Tibial artery (tissue), 4 donors: ENCODE results near the gene IL1F10.

ENCODE experiments used
- DNase-seq, 2 donors: peaks; one replicate each; pipeline ENCODE4 v3.0.0-alpha.2; 2019
- H3K27ac ChIP-seq, 2 donors: fragments of 200-600 bp; sonication (generic) in 1 of 2; 1 replicate in 1 of 2; 2 replicates in 1 of 2; pipeline ENCODE4 v1.5.1; 2018 to 2019; ENCODE audit warnings: mild to moderate bottlenecking in 1 of 2
- H3K27me3 ChIP-seq, 2 donors: fragments of 200-600 bp; sonication (generic) in 1 of 2; one replicate each; pipeline versions ENCODE4 v1.5.1 to v1.6.0; 2016 to 2019
- H3K36me3 ChIP-seq, 3 donors: fragments of 200-600 bp; sonication (generic) in 2 of 3; one replicate each; pipeline ENCODE4 v1.5.1; 2016 to 2019; ENCODE audit warnings: mild to moderate bottlenecking in 2 of 3
- H3K4me1 ChIP-seq, 4 donors: fragments of 200-600 bp; sonication (generic) in 2 of 4; 1 replicate in 3 of 4; 2 replicates in 1 of 4; pipeline ENCODE4 v1.5.1; 2016 to 2019
- H3K4me3 ChIP-seq, 2 donors: fragments of 200-600 bp; sonication (generic) in 1 of 2; 1 replicate in 1 of 2; 2 replicates in 1 of 2; pipeline ENCODE4 v1.5.1; 2018 to 2019; ENCODE audit warnings: mild to moderate bottlenecking in 2 of 2
- H3K9me3 ChIP-seq, 3 donors: fragments of 200-600 bp; sonication (generic) in 1 of 3; one replicate each; pipeline ENCODE4 v1.5.1; 2016 to 2019
- CTCF ChIP-seq, 2 experiments: fragments of 200-600 bp in 1 of 2; fragments of 450-650 bp in 1 of 2; IDR thresholded peaks; one replicate each; pipeline ENCODE4 v1.5.1; 2017 to 2019; ENCODE audit warnings: antibody characterized with exemption in 2 of 2, mild to moderate bottlenecking in 1 of 2, moderate library complexity in 1 of 2
- intact Hi-C: fragments of 100-400 bp; cut with DNase I; formaldehyde crosslinking; loops from one replicate; pipeline ENCODE4 v1.15.0; 2023; ENCODE audit warnings: low total_unique reads

The IL1F10 gene

DNA sequence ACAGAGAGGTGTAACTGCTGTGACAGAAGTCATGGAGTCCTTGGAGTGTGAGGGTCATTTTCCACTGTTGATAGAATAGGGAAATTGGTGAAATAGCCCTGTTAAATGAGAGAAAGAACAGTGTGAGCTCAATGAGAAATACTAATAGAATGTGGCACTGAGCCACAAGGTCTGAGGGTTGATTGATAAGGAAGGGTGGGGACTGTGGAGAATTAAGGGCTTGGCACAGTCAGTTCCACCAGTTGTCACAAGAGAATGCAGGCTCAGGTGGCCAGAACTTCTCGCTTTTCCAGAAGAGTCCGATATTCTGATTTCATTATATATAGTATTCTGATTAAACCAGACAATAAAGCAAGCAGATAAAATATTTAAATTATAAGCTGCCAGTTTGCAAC lies 50.5 kb downstream of the IL1F10 start:
- no peak for TF ChIP-seq CTCF (IDR thresholded peaks at IDR 0.05)

DNA sequence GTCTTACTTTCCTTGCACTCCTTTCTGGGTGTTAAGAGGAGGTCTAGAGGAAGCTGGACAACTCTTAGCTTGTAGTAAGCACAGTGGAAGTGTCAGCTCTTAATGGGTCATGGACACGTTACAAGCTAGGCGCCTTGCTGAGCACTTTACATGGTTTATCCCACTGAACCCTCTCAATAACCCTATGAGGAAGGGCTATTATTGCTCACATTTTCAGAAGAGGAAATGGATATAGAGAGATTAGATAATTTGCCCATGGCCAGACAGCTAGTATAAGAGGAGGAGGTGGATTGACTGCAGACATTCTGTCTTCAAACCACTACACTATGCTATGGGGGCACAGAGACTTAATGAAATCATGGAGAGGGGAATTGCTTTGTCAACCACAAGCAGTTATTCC lies 51.3 kb downstream of the IL1F10 start:
- Histone ChIP-seq H3K4me1 (no peaks in the 10 kb centered on the region), H3K36me3 (no peaks in the 10 kb centered on the region), H3K4me3 (no peak overlapping the region), H3K27me3 (peaks cover 0 to 3% of the 10 kb centered on the region in 2 donors), H3K27ac (no peak overlapping the region), H3K9me3 (no peaks in the 10 kb centered on the region)
- no peak for TF ChIP-seq CTCF (IDR thresholded peaks at IDR 0.05)
- intact Hi-C loops: no loop called here
- DNase-seq: no peak

More for the DNA sequence above, 50.5 kb downstream of the IL1F10 start:
- Histone ChIP-seq H3K27me3 (peaks cover 0 to 3% of the 10 kb centered on the region in 2 donors), H3K9me3 (no peaks in the 10 kb centered on the region), H3K36me3 (no peaks in the 10 kb centered on the region), H3K4me1 (no peaks in the 10 kb centered on the region), H3K27ac (no peak overlapping the region), H3K4me3 (no peak overlapping the region)
- intact Hi-C loops: no loop called here
- DNase-seq: no peak

DNA sequence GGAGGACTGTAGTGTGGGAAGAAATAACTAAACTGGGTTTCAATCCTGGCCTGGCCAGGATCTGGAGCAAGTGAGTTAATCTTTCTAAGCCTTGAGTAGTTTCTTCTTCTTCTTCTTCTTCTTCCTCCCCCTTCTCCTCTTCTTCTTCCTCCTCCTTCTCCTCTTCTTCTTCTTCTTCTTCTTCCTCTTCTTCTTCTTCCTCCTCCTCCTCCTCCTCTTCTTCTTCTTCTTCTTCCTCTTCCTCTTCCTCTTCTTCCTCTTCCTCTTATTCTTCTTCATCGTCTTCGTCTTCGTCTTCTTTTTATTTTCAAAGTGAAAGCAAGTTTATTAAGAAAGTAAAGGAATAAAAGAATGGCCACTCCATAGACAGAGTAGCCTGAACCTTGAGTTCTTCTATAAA lies 53.1 kb downstream of the IL1F10 start:
- H3K4me1 ChIP-seq: no peaks in the 10 kb centered on the region
- H3K4me3 ChIP-seq: no peak overlapping the region

DNA sequence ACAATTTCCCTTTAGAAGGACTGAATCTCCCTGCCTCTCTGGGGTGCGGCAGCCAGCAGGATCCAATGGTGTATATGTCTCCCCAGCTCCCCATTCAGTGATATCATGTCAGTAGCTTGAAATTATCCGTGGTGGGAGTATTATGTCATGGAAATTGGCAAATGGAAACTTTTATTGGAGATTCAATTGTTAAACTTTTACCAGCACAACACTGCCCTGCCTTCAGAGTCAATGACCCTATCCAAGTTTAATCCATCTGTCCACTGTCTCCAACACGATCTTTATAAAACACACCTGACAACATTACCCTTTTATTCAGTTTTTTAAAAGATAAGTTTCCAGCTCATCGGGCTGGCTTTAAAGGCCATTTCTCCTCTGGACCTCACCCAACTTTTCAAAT lies 54.6 kb downstream of the IL1F10 start:
- H3K4me3 ChIP-seq: no peak overlapping the region
- no peaks in the 10 kb centered on the region for H3K36me3 ChIP-seq
- H3K9me3 ChIP-seq: no peaks in the 10 kb centered on the region
- no peak for DNase-seq
- no peak for TF ChIP-seq CTCF (IDR thresholded peaks at IDR 0.05)
- H3K4me1 ChIP-seq: no peaks in the 10 kb centered on the region
- intact Hi-C loops: no loop called here
- H3K27ac ChIP-seq: no peak overlapping the region
- H3K27me3 ChIP-seq: no peaks in the 10 kb centered on the region

More for the DNA sequence above, 53.1 kb downstream of the IL1F10 start:
- H3K27ac ChIP-seq: no peak overlapping the region
- DNase-seq: no peak
- H3K27me3 ChIP-seq: no peaks in the 10 kb centered on the region
- no peaks in the 10 kb centered on the region for H3K36me3 ChIP-seq
- no peak for TF ChIP-seq CTCF (IDR thresholded peaks at IDR 0.05)
- intact Hi-C loops: no loop called here
- H3K9me3 ChIP-seq: no peaks in the 10 kb centered on the region

- Histone ChIP-seq H3K36me3 (no peaks in the 10 kb centered on the region), H3K27ac (no peak overlapping the region), H3K9me3 (no peaks in the 10 kb centered on the region), H3K4me3 (no peak overlapping the region), H3K27me3 (no peaks in the 10 kb centered on the region), H3K4me1 (no peaks in the 10 kb centered on the region)
- no peak for TF ChIP-seq CTCF (IDR thresholded peaks at IDR 0.05)
- intact Hi-C loops: no loop called here
- DNase-seq: no peak
Measured at GRCh38 chr2:113123726-113124125, 56.0 kb downstream of the IL1F10 start.
